Neural cell (in vitro differentiated cells): ENCODE data around the gene UNKL. TPM values are rescaled to one million over a fixed set of nuclear protein-coding genes. Genes with fewer than 3 reads are reported as not detected.

ENCODE experiments used
- H2AFZ ChIP-seq: fragments of 200-600, 300-800 bp; sonication (generic), shearing (Covaris generic); 2 replicates; pipeline ENCODE4 v1.6.0; 2014; ENCODE audit warnings: low read depth, mild to moderate bottlenecking, antibody characterized with exemption, low read length, moderate library complexity
- H3F3A ChIP-seq: fragments of 200-600 bp; shearing (Covaris generic); 2 replicates; pipeline ENCODE4 v1.6.1; 2016; ENCODE audit warnings: mild to moderate bottlenecking, moderate library complexity, mixed read lengths, antibody characterized with exemption, low read length; ENCODE audit not compliant: insufficient read depth, poor library complexity, severe bottlenecking
- H3K27ac ChIP-seq: fragments of 200-600, 300-800 bp; sonication (generic), shearing (Covaris generic); 2 replicates; pipeline ENCODE4 v1.5.1; 2014; ENCODE audit warnings: mild to moderate bottlenecking, low read length, moderate library complexity
- H3K27me3 ChIP-seq: fragments of 300-800, 200-600 bp; sonication (generic), shearing (Covaris generic); 2 replicates; pipeline ENCODE4 v1.6.0; 2014; ENCODE audit warnings: mild to moderate bottlenecking, low read depth, low read length, moderate library complexity; ENCODE audit not compliant: insufficient read depth
- H3K36me3 ChIP-seq: fragments of 300-800, 200-600 bp; sonication (generic), shearing (Covaris generic); 2 replicates; pipeline ENCODE4 v1.5.1; 2014; ENCODE audit warnings: mild to moderate bottlenecking, antibody characterized with exemption, low read length, moderate library complexity; ENCODE audit not compliant: insufficient read depth
- H3K4me2 ChIP-seq: fragments of 300-800, 200-600 bp; sonication (generic), shearing (Covaris generic); 2 replicates; pipeline ENCODE4 v1.6.0; 2014; ENCODE audit warnings: mild to moderate bottlenecking, low read length
- H3K4me3 ChIP-seq: fragments of 300-800, 200-600 bp; sonication (generic), shearing (Covaris generic); 2 replicates; pipeline ENCODE4 v1.5.1; 2014; ENCODE audit warnings: mild to moderate bottlenecking, low read length, moderate library complexity
- H3K79me2 ChIP-seq: fragments of 200-600 bp; shearing (Covaris generic); replicated peaks from 2 replicates; pipeline ENCODE4 v1.6.0; 2014; ENCODE audit warnings: mild to moderate bottlenecking, low read length, moderate library complexity; ENCODE audit not compliant: insufficient read depth
- H3K9ac ChIP-seq: fragments of 300-800, 200-600 bp; sonication (generic), shearing (Covaris generic); 2 replicates; pipeline ENCODE4 v1.6.1; 2016; ENCODE audit warnings: mild to moderate bottlenecking, low read length, mixed read lengths
- H3K9me2 ChIP-seq: fragments of 200-600 bp; shearing (Covaris generic); 2 replicates; pipeline ENCODE4 v1.6.1; 2016; ENCODE audit warnings: mild to moderate bottlenecking, low read length, mixed read lengths; ENCODE audit not compliant: insufficient read depth
- H3K9me3 ChIP-seq: fragments of 200-600, 300-800 bp; sonication (generic), shearing (Covaris generic); 2 replicates; pipeline ENCODE4 v1.6.1; 2016; ENCODE audit warnings: mild to moderate bottlenecking, mixed run types, low read length, moderate library complexity, mixed read lengths
- H4K20me1 ChIP-seq: fragments of 200-600 bp; shearing (Covaris generic); 2 replicates; pipeline ENCODE4 v1.6.1; 2016; ENCODE audit warnings: mild to moderate bottlenecking, mixed run types; ENCODE audit not compliant: insufficient read depth
- CTCF ChIP-seq: fragments of 450-650 bp; IDR thresholded peaks from 2 replicates; pipeline ENCODE4 v1.5.1; 2014; ENCODE audit warnings: antibody characterized with exemption, mild to moderate bottlenecking, moderate library complexity; ENCODE audit not compliant: poor library complexity, severe bottlenecking
- EP300 ChIP-seq: fragments of 450-650 bp; conservative IDR thresholded peaks from 2 replicates; pipeline ENCODE4 v1.6.1; 2014; ENCODE audit warnings: antibody characterized with exemption, mild to moderate bottlenecking, moderate library complexity; ENCODE audit not compliant: poor library complexity, severe bottlenecking
- EZH2 ChIP-seq: fragments of 200-600, 300-800 bp; shearing (Covaris generic), sonication (generic); IDR thresholded peaks from 2 replicates; pipeline ENCODE4 v1.6.1; 2014; ENCODE audit warnings: antibody characterized with exemption, low read length, borderline replicate concordance, mild to moderate bottlenecking; ENCODE audit not compliant: insufficient read depth, poor library complexity, severe bottlenecking
- MXI1 ChIP-seq: fragments of 450-650 bp; conservative IDR thresholded peaks from 2 replicates; pipeline ENCODE4 v1.6.1; 2014; ENCODE audit warnings: antibody characterized with exemption, mild to moderate bottlenecking; ENCODE audit not compliant: poor library complexity, severe bottlenecking
- POLR2AphosphoS5 ChIP-seq: IDR thresholded peaks from 2 replicates; pipeline ENCODE4 v1.6.1; 2012
- RAD21 ChIP-seq: fragments of 450-650 bp; conservative IDR thresholded peaks from 2 replicates; pipeline ENCODE4 v1.6.1; 2014; ENCODE audit warnings: antibody characterized with exemption, mild to moderate bottlenecking, moderate library complexity
- REST ChIP-seq: IDR thresholded peaks from 2 replicates; pipeline ENCODE4 v1.6.1; 2012; ENCODE audit warnings: borderline replicate concordance
- SMC3 ChIP-seq: fragments of 450-650 bp; conservative IDR thresholded peaks from 2 replicates; pipeline ENCODE4 v1.6.1; 2014; ENCODE audit warnings: antibody characterized with exemption, mild to moderate bottlenecking, moderate library complexity; ENCODE audit not compliant: poor library complexity
- TAF1 ChIP-seq: IDR thresholded peaks from 2 replicates; pipeline ENCODE4 v1.6.1; 2012; ENCODE audit warnings: low read depth
- polyA plus RNA-seq: library from polyadenylated mRNA; depleted of rRNA; stranded (reverse); fragments of >200 nt; gene quantifications from 2 replicates; pipeline ENCODE4 v1.2.3, GENCODE V29; 2014

The UNKL gene
- polyA plus RNA-seq, 1 donor from 2014 or later, result 11.9 TPM

- Histone ChIP-seq H3K36me3 (no peaks in the 10 kb centered on the region), H3K27me3 (no peaks in the 10 kb centered on the region), H2AFZ (no peak overlapping the region), H3K79me2 (peaks cover 10% of the 10 kb centered on the region), H3K27ac (no peak overlapping the region), H3K9me2 (no peaks in the 10 kb centered on the region), H3F3A (no peaks in the 10 kb centered on the region), H3K4me3 (no peak overlapping the region), H3K9me3 (no peaks in the 10 kb centered on the region), H4K20me1 (no peaks in the 10 kb centered on the region), H3K9ac (no peak overlapping the region), H3K4me2 (no peak overlapping the region)
- TF ChIP-seq SMC3, result no peak
- TF ChIP-seq EZH2, result no peak
- no peak for TF ChIP-seq MXI1
- no peak for TF ChIP-seq RAD21
Observed at GRCh38 chr16:1403036-1403435, 11.5 kb downstream of the UNKL start.

- H3K9ac ChIP-seq, result no peak overlapping the region
Observed at GRCh38 chr16:1401758-1402154, 12.7 kb downstream of the UNKL start.

More at GRCh38 chr16:1401758-1402154, 12.7 kb downstream of the UNKL start:
- no peaks in the 10 kb centered on the region for H3K27me3 ChIP-seq
- no peaks in the 10 kb centered on the region for H4K20me1 ChIP-seq
- no peak for TF ChIP-seq POLR2AphosphoS5
- no peak for TF ChIP-seq SMC3
- TF ChIP-seq EZH2, result no peak
- no peak for TF ChIP-seq CTCF
- no peak for TF ChIP-seq MXI1
- TF ChIP-seq TAF1, result no peak
- TF ChIP-seq REST, result no peak
- TF ChIP-seq EP300, result no peak
- no peak for TF ChIP-seq RAD21
- no peaks in the 10 kb centered on the region for H3K79me2 ChIP-seq
- no peak overlapping the region for H3K4me3 ChIP-seq
- H3K27ac ChIP-seq, result no peak overlapping the region
- H3F3A ChIP-seq, result no peaks in the 10 kb centered on the region
- no peak overlapping the region for H2AFZ ChIP-seq
- no peaks in the 10 kb centered on the region for H3K9me2 ChIP-seq
- H3K36me3 ChIP-seq, result no peaks in the 10 kb centered on the region
- H3K4me2 ChIP-seq, result no peak overlapping the region
- no peaks in the 10 kb centered on the region for H3K9me3 ChIP-seq
